Measurements from ENCODE around the gene ADAMTSL1. TPM values are rescaled to one million over a fixed set of nuclear protein-coding genes. Genes with fewer than 3 reads are reported as not detected.

Gene ADAMTSL1
- total RNA-seq, 1 experiment from 2014 or later = not detected

DNA sequence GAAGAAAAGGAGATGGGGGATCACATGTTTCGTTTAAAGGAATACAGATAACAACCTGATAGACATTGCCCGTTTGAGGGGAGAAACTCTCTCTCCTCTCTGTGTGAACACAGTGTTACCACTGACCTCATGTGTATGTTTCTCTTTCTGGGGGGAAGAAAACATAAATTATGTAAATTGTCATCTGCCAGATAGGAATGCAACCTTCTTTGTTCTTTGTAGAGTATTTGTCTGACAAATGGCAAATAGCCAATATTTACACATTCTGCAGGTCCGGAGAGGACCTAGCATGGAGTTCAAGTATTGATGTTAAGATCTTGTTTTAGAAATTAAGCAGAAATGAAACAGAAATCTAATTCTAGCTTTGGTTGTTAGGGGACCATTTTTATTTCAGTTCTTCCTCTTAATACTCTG lies 282.8 kb downstream of the ADAMTSL1 start (continued):
- TF ChIP-seq, protein P1, sequence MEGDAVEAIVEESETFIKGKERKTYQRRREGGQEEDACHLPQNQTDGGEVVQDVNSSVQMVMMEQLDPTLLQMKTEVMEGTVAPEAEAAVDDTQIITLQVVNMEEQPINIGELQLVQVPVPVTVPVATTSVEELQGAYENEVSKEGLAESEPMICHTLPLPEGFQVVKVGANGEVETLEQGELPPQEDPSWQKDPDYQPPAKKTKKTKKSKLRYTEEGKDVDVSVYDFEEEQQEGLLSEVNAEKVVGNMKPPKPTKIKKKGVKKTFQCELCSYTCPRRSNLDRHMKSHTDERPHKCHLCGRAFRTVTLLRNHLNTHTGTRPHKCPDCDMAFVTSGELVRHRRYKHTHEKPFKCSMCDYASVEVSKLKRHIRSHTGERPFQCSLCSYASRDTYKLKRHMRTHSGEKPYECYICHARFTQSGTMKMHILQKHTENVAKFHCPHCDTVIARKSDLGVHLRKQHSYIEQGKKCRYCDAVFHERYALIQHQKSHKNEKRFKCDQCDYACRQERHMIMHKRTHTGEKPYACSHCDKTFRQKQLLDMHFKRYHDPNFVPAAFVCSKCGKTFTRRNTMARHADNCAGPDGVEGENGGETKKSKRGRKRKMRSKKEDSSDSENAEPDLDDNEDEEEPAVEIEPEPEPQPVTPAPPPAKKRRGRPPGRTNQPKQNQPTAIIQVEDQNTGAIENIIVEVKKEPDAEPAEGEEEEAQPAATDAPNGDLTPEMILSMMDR (IDR thresholded peaks at IDR 0.05 in 2 of 3, conservative IDR thresholded peaks at IDR 0.05 in 1 of 3; ENCODE audit: borderline replicate concordance in 1 of 3, insufficient read depth in 1 of 3, low read depth in 2 of 3, low read length in 2 of 3) = no peak
- TF ChIP-seq, protein P2, sequence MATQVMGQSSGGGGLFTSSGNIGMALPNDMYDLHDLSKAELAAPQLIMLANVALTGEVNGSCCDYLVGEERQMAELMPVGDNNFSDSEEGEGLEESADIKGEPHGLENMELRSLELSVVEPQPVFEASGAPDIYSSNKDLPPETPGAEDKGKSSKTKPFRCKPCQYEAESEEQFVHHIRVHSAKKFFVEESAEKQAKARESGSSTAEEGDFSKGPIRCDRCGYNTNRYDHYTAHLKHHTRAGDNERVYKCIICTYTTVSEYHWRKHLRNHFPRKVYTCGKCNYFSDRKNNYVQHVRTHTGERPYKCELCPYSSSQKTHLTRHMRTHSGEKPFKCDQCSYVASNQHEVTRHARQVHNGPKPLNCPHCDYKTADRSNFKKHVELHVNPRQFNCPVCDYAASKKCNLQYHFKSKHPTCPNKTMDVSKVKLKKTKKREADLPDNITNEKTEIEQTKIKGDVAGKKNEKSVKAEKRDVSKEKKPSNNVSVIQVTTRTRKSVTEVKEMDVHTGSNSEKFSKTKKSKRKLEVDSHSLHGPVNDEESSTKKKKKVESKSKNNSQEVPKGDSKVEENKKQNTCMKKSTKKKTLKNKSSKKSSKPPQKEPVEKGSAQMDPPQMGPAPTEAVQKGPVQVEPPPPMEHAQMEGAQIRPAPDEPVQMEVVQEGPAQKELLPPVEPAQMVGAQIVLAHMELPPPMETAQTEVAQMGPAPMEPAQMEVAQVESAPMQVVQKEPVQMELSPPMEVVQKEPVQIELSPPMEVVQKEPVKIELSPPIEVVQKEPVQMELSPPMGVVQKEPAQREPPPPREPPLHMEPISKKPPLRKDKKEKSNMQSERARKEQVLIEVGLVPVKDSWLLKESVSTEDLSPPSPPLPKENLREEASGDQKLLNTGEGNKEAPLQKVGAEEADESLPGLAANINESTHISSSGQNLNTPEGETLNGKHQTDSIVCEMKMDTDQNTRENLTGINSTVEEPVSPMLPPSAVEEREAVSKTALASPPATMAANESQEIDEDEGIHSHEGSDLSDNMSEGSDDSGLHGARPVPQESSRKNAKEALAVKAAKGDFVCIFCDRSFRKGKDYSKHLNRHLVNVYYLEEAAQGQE (IDR thresholded peaks at IDR 0.05; ENCODE audit: low read depth) = no peak
- TF ChIP-seq CBX3 (IDR thresholded peaks at IDR 0.05; ENCODE audit: low read depth) = no peak
- no peak for TF ChIP-seq POLR2AphosphoS5 (IDR thresholded peaks at IDR 0.05; ENCODE audit: low read depth, low read length)
- TF ChIP-seq CEBPB (IDR thresholded peaks at IDR 0.05; ENCODE audit: low read depth) = no peak
- TF ChIP-seq SP1 (IDR thresholded peaks at IDR 0.05; ENCODE audit: low read depth) = no peak

DNA sequence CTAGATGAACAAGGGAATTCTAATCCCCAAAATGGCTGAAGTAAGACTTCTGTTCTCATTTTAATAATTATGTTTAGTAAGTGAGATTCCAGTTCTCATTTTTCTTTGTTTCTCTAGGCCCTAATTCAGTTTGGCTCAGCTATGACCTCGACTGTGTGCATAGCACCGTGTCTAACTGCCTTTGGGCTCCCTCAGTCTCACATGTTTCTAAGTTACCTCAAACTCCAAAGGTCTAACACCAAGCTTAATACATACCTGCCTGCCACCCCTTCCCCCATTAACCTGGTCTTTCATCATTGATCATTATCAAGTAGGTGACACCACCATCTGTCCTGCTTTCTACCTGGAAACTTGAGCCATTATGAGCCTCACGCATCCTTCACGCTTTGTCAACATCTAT lies 285.9 kb downstream of the ADAMTSL1 start:
- no peak for ATAC-seq
- ChIA-PET CTCF (no interaction called here), RAD21 (ENCODE audit: low non-redundant PET in 1 of 2, low total read pairs in 2 of 2, uncharacterized antibody in 2 of 2, unreplicated experiment in 2 of 2) (no interaction called here), POLR2A (no interaction called here)
- Histone ChIP-seq H3K79me2 (ENCODE audit: insufficient read depth, low read length) (no peaks in the 10 kb centered on the region), H3K4me1 (ENCODE audit: control insufficient read depth in 1 of 2, insufficient read depth in 2 of 2, low read length in 2 of 2) (no peaks in the 10 kb centered on the region), H3K9me3 (ENCODE audit: control insufficient read depth in 1 of 2, insufficient read depth in 1 of 2, low read depth in 1 of 2, low read length in 2 of 2) (no peaks in the 10 kb centered on the region), H3K9me2 (ENCODE audit: insufficient read depth) (no peaks in the 10 kb centered on the region), H3K4me3 (replicated peaks in 1 of 2; ENCODE audit: low read depth in 1 of 2, low read length in 2 of 2) (no peak overlapping the region), H3K27me3 (ENCODE audit: insufficient read depth, low read length) (no peaks in the 10 kb centered on the region), H3K27ac (ENCODE audit: low read depth, low read length) (no peak overlapping the region), H3K4me2 (ENCODE audit: low read length) (no peak overlapping the region), H3K9ac (ENCODE audit: low read length) (no peak overlapping the region), H4K20me1 (ENCODE audit: insufficient read depth) (no peaks in the 10 kb centered on the region), H3K36me3 (ENCODE audit: control insufficient read depth in 1 of 2, insufficient read depth in 2 of 2, low read length in 2 of 2) (no peaks in the 10 kb centered on the region), H2AFZ (ENCODE audit: low read depth, low read length, poor library complexity, severe bottlenecking) (no peak overlapping the region)
- no TSS peak for BruUV-seq (replicated peaks)
- no peak for DNase-seq (ENCODE audit: low read depth, low spot score)
- intact Hi-C loops (cut with micrococcal nuclease) = no loop called here
- TF ChIP-seq, protein P2 (IDR thresholded peaks at IDR 0.05; ENCODE audit: low read depth) = no peak
- TF ChIP-seq EGR1 (IDR thresholded peaks at IDR 0.05; ENCODE audit: low read depth) = no peak
- TF ChIP-seq JUND (IDR thresholded peaks at IDR 0.05) = no peak
- no peak for TF ChIP-seq POLR2AphosphoS5 (IDR thresholded peaks at IDR 0.05; ENCODE audit: low read depth, low read length)
- TF ChIP-seq ZFX (IDR thresholded peaks at IDR 0.05) = no peak
- no peak for TF ChIP-seq FOSL1 (IDR thresholded peaks at IDR 0.05; ENCODE audit: low read depth)
- TF ChIP-seq EZH2phosphoT487 (IDR thresholded peaks at IDR 0.05; ENCODE audit: borderline replicate concordance) = no peak
- TF ChIP-seq SRF (IDR thresholded peaks at IDR 0.05; ENCODE audit: low read depth) = no peak
- TF ChIP-seq, protein P3, sequence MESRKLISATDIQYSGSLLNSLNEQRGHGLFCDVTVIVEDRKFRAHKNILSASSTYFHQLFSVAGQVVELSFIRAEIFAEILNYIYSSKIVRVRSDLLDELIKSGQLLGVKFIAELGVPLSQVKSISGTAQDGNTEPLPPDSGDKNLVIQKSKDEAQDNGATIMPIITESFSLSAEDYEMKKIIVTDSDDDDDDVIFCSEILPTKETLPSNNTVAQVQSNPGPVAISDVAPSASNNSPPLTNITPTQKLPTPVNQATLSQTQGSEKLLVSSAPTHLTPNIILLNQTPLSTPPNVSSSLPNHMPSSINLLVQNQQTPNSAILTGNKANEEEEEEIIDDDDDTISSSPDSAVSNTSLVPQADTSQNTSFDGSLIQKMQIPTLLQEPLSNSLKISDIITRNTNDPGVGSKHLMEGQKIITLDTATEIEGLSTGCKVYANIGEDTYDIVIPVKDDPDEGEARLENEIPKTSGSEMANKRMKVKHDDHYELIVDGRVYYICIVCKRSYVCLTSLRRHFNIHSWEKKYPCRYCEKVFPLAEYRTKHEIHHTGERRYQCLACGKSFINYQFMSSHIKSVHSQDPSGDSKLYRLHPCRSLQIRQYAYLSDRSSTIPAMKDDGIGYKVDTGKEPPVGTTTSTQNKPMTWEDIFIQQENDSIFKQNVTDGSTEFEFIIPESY (IDR thresholded peaks at IDR 0.05; ENCODE audit: extremely low read depth, insufficient replicate concordance, low read length) = no peak
- TF ChIP-seq ZNF274 (IDR thresholded peaks at IDR 0.05; ENCODE audit: low read depth, low read length) = no peak
